ENCODE measurements around the gene RASSF10.

DNA sequence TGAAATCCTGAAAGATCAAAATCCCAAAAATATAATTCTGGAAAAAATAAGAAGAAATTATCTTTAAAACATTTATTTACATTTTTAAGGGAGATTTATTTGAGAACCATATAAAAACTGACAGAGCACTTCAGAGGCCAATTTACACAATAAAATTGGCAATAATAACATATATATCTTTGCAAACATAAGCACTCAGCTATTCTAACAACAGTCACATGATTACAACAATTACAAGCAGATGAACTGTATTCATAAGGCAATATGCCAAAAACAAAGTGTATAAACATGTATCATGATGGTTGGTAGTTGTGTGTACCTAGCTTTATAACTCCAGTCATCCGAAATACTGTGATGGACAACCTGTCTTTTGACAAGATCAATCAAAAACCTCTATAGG is 17.7 kb upstream of the RASSF10 start:
- TF ChIP-seq POLR2A (IDR thresholded peaks at IDR 0.05; ENCODE audit: low read length) (no peak), GATA1 (IDR thresholded peaks at IDR 0.05; ENCODE audit: low read depth, low read length) (no peak)

Data from erythroblast (primary cell).